ENCODE results near the gene WDFY3.

DNA sequence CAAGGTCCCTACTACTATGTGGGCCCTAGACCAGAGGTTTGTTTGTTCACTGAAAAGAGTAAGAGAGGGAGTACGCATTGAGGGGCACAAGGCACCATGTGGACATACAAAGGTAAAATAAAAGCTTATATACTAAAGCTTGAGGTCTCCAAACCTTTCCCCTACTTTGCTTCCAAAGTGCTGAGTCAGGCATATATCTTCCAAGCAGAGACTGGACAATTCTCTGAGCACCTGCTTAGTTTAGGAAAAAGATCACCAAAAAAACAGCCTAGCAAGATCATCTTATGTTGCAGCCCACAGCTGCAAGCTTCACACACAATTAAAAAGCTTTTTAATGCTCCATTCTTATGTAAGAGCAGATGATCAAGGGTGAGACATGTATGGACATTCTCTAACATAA lies 119.5 kb downstream of the WDFY3 start:
- TF ChIP-seq ZNF235 (CRISPR knock-in tag; IDR thresholded peaks at IDR 0.05; ENCODE audit: borderline replicate concordance) (no peak), LCORL (IDR thresholded peaks at IDR 0.05) (no peak), LCORL (CRISPR knock-in tag; IDR thresholded peaks at IDR 0.05) (no peak), KAT7 (CRISPR knock-in tag; IDR thresholded peaks at IDR 0.05; ENCODE audit: borderline replicate concordance) (no peak), ISL2 (CRISPR knock-in tag; IDR thresholded peaks at IDR 0.05) (no peak), ZNF331 (CRISPR knock-in tag; IDR thresholded peaks at IDR 0.05) (no peak), MED13 (CRISPR knock-in tag; IDR thresholded peaks at IDR 0.05) (no peak), PAX8 (CRISPR knock-in tag; IDR thresholded peaks at IDR 0.05; ENCODE audit: borderline replicate concordance) (no peak), NRL (CRISPR knock-in tag; IDR thresholded peaks at IDR 0.05; ENCODE audit: borderline replicate concordance) (no peak)
- TF ChIP-seq, protein P1, sequence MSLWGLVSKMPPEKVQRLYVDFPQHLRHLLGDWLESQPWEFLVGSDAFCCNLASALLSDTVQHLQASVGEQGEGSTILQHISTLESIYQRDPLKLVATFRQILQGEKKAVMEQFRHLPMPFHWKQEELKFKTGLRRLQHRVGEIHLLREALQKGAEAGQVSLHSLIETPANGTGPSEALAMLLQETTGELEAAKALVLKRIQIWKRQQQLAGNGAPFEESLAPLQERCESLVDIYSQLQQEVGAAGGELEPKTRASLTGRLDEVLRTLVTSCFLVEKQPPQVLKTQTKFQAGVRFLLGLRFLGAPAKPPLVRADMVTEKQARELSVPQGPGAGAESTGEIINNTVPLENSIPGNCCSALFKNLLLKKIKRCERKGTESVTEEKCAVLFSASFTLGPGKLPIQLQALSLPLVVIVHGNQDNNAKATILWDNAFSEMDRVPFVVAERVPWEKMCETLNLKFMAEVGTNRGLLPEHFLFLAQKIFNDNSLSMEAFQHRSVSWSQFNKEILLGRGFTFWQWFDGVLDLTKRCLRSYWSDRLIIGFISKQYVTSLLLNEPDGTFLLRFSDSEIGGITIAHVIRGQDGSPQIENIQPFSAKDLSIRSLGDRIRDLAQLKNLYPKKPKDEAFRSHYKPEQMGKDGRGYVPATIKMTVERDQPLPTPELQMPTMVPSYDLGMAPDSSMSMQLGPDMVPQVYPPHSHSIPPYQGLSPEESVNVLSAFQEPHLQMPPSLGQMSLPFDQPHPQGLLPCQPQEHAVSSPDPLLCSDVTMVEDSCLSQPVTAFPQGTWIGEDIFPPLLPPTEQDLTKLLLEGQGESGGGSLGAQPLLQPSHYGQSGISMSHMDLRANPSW (CRISPR knock-in tag; IDR thresholded peaks at IDR 0.05; ENCODE audit: borderline replicate concordance): no peak
